Heart right ventricle (tissue), 16 donors: Measurements from ENCODE around the gene TOP1. TPM values are rescaled to one million over a fixed set of nuclear protein-coding genes. Genes with fewer than 3 reads are reported as not detected.

Experiments
- ATAC-seq, 8 donors: fragments of 200-7000 bp; cut with Tn5 transposase; one replicate each; pipeline ENCODE4 v1.9.1; 2020; ENCODE audit warnings: mild to moderate bottlenecking in 8 of 8, moderate library complexity in 8 of 8, moderate number of reproducible peaks in 1 of 8
- DNase-seq, 2 donors: peaks; one replicate each; pipeline ENCODE4 v3.0.0-alpha.2; 2020
- H3K27ac ChIP-seq, 10 donors: fragments of 200-600 bp; sonication (generic) in 2 of 10; one replicate each; pipeline versions ENCODE4 v1.5.0 to v1.8.0; 2020 to 2022; ENCODE audit warnings: mild to moderate bottlenecking in 3 of 10
- H3K27me3 ChIP-seq, 7 donors: fragments of 200-600 bp; one replicate each; pipeline ENCODE4 v1.8.0; 2021 to 2022; ENCODE audit warnings: mild to moderate bottlenecking in 2 of 7
- H3K36me3 ChIP-seq, 9 donors: fragments of 200-600 bp; sonication (generic) in 1 of 9; one replicate each; pipeline versions ENCODE4 v1.5.0 to v1.8.0; 2020 to 2022; ENCODE audit warnings: mild to moderate bottlenecking in 2 of 9
- H3K4me1 ChIP-seq, 9 donors: fragments of 200-600 bp; sonication (generic) in 1 of 9; one replicate each; pipeline versions ENCODE4 v1.5.0 to v1.8.0; 2020 to 2022; ENCODE audit warnings: mild to moderate bottlenecking in 4 of 9
- H3K4me3 ChIP-seq, 10 donors: fragments of 200-600 bp; sonication (generic) in 2 of 10; one replicate each; pipeline versions ENCODE4 v1.5.0 to v1.8.0; 2020 to 2022; ENCODE audit warnings: mild to moderate bottlenecking in 7 of 10, moderate library complexity in 2 of 10
- H3K9me3 ChIP-seq, 11 donors: fragments of 200-600 bp in 10 of 11; sonication (generic) in 2 of 11; one replicate each; pipeline versions ENCODE4 v1.5.0 to v1.8.0; 2013 to 2022; ENCODE audit warnings: mild to moderate bottlenecking in 2 of 11, control low read depth in 1 of 11, moderate library complexity in 1 of 11
- CTCF ChIP-seq, 9 donors: fragments of 200-600 bp; sonication (generic) in 2 of 9; IDR thresholded peaks; one replicate each; pipeline versions ENCODE4 v1.5.0 to v1.8.0; 2021 to 2022; ENCODE audit warnings: antibody characterized with exemption in 9 of 9, mild to moderate bottlenecking in 5 of 9, moderate library complexity in 1 of 9
- WGBS, 2 donors: extraction: QIAGEN DNeasy Blood & Tissue Kit; methylation state at CpG; one replicate each; pipeline ENCODE4 v1.1.7; 2013; ENCODE audit warnings: inconsistent platforms in 1 of 2; 5-methylcytosine and 5-hydroxymethylcytosine counted together
- intact Hi-C, 10 donors: fragments of 100-400 bp; cut with DNase I; formaldehyde crosslinking; loops; one replicate each; pipeline versions ENCODE4 v1.11.1 to v1.14.2; 2022
- polyA plus RNA-seq, 2 donors: library from polyadenylated mRNA; stranded (reverse); fragments of 200-250 nt; gene quantifications; one replicate each; pipeline ENCODE4 v1.2.3, GENCODE V29; 2013
- total RNA-seq, 10 donors: library from RNA; stranded (reverse); fragmentation: NEBNext Ultra II Directional in 3 of 10; extraction: Animal tissue kit (Norgen Biotek cat#: 25700) in 3 of 10; gene quantifications; one replicate each; pipeline versions ENCODE4 v1.2.1 to v1.2.4, GENCODE V29; 2021 to 2023
- donor health status: Arrhythmogenic right ventricular cardiomyopathy.
- donor health status: ischemic (EF 13 %, LVEDD 7.1; RV severe dilation, severe dysfunction).
- donor health status: healthy with polysubstance abuse.
- donor health status: DM: no; HTN: yes; CAD: no.
- donor health status: DM: no; HTN: no; CAD: no.
- donor health status: ischemic (EF 25% LVEDD 6.9; RV normal size, moderate dysfunction).
- donor health status: ischemic (EF 25% LVEDD 5.7; RV mildly dilated, moderate dysfunction).
- donor health status: healthy.
- donor health status: DM: yes; HTN: yes; CAD: no.
- donor health status: Ischemic cardiomyopathy.
- donor health status: ischemic (EF 35%, LVEDD 5.7; RV mildly dilated, moderate dysfunction).
- donor health status: nonischemic (EF 11% LVEDD 7.7; RV severe dilation, severe dysfunction).
- donor health status: DM: yes; HTN: yes; CAD: no.
- donor health status: PGD.
- donor health status: ischemic (EF 29% LVEDD 5.4; RV normal size, mild dysfunction).
- donor health status: nonischemic (EF 23%, LVEDD 6.1; RV moderate dilation, normal function).

Gene TOP1
- total and polyA plus RNA-seq, 12 donors: 13.5 to 28.3 (median 23.1) TPM

DNA sequence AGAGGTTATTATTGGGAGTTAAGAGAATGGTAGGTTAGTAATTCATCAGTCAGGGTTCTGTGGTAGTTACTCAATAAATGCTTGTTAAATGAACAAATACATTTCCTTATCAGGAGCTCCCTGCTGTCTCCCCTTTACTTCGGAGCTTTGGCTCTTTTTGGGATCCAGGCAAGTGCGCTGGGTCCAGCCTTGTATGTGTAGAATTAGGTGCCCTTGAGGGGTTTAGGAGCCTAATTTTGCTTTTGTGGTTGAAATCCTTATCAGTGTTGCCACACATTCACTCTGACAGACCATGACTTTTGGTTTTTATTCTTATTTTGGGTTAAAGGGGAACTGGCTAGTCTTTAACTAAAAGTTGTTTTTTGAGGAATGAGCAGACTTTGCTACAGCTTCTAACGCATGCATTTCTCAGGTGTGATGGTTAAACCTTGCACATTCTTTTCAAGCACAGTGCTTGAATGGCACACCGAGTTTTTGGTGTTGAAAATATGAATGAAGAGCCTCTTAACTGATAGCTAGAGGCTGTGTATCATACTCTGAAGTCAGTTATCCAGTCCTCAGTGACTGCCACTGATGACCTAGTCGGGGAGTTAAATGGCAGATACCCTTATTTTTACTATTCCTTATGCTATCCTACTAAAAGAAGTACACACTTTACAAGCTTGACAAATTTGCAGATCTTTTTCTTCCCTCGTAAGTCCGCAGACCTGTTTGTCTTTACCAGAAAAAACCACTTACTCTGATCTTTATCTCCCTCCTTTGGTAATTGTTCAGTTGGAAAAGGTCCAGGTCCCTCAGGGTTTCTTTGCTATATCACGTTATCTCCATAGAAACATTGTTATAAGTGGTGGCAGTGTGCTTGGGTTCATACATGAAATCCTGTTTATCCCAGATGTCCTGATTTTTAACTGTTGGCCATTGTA is 58.0 kb downstream of the TOP1 start:
- 68 to 74% methylated on average over 8 of the region's 8 CpGs for WGBS, 2 donors
- Histone ChIP-seq H3K9me3 (no peaks in the 10 kb centered on the region), H3K27me3 (no peaks in the 10 kb centered on the region), H3K36me3 (peaks cover 0 to 96% (median 39%) of the 10 kb centered on the region in 9 donors), H3K27ac (peak overlapping the region in 1 of 10 donors; percentile 29), H3K4me3 (no peak overlapping the region), H3K4me1 (peaks cover 0 to 12% (median 0%) of the 10 kb centered on the region in 9 donors)
- ATAC-seq (no peak), DNase-seq (no peak)
- intact Hi-C loops: no loop called here
- TF ChIP-seq CTCF (IDR thresholded peaks at IDR 0.05): no peak

GRCh38 chr20:41087325-41087685 is 58.7 kb downstream of the TOP1 start:
- Histone ChIP-seq H3K4me1 (peaks cover 0 to 12% (median 0%) of the 10 kb centered on the region in 9 donors), H3K4me3 (no peak overlapping the region), H3K27me3 (no peaks in the 10 kb centered on the region), H3K9me3 (no peaks in the 10 kb centered on the region), H3K36me3 (peaks cover 0 to 96% (median 37%) of the 10 kb centered on the region in 9 donors), H3K27ac (peak overlapping the region in 1 of 10 donors; percentile 29)
- no peak for TF ChIP-seq CTCF (IDR thresholded peaks at IDR 0.05)
- DNase-seq (no peak), ATAC-seq (no peak)
- intact Hi-C loops: no loop called here
- 95 to 96% methylated on average over 1 of the region's 1 CpG for WGBS, 2 donors

DNA sequence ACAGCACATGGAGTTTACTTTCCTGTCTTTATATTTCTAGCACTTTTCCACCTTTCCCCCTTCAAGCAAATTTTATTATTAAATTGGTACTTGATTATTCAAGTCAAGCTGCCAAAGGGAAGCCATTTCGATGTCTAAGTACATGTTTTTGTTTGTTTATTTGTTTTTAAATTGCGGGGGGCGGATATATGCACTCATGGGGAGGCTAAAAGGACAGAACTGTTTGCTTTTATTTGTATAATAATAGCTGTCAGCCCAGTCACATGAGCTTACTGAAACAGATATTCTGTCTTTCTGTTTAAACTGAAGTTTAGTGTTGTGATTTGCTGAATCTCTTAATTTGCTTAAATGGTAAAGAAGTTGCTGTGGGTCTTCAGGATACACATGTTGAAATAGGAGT is 59.2 kb downstream of the TOP1 start:
- 95 to 98% methylated on average over 3 of the region's 3 CpGs for WGBS, 2 donors
- no peak for ATAC-seq
- H3K9me3 ChIP-seq: no peaks in the 10 kb centered on the region
- TF ChIP-seq CTCF (IDR thresholded peaks at IDR 0.05): no peak
- H3K36me3 ChIP-seq: peaks cover 0 to 96% (median 37%) of the 10 kb centered on the region in 9 donors
- intact Hi-C loops: no loop called here
- peaks cover 0 to 12% (median 0%) of the 10 kb centered on the region in 9 donors for H3K4me1 ChIP-seq
- H3K27me3 ChIP-seq: no peaks in the 10 kb centered on the region
- no peak for DNase-seq
- no peak overlapping the region for H3K27ac ChIP-seq
- no peak overlapping the region for H3K4me3 ChIP-seq

GRCh38 chr20:41089555-41089954 is 60.9 kb downstream of the TOP1 start:
- H3K27me3 ChIP-seq: no peaks in the 10 kb centered on the region
- H3K4me3 ChIP-seq: no peak overlapping the region
- intact Hi-C loops: no loop called here
- no peak for TF ChIP-seq CTCF (IDR thresholded peaks at IDR 0.05)
- H3K4me1 ChIP-seq: peaks cover 0 to 18% (median 0%) of the 10 kb centered on the region in 9 donors
- 95 to 96% methylated on average over 3 of the region's 3 CpGs for WGBS, 2 donors
- ATAC-seq: no peak
- H3K9me3 ChIP-seq: no peaks in the 10 kb centered on the region
- peaks cover 0 to 95% (median 45%) of the 10 kb centered on the region in 9 donors for H3K36me3 ChIP-seq
- DNase-seq: no peak
- no peak overlapping the region for H3K27ac ChIP-seq
